ENCODE measurements around the gene OR13C2. TPM values are rescaled to one million over a fixed set of nuclear protein-coding genes. Genes with fewer than 3 reads are reported as not detected.
"Not testable (repeated sequence)": the region's sequence is repeated elsewhere in the genome, so short reads cannot be mapped to it uniquely, and the experiment has no call there.

OR13C2 gene
- polyA plus RNA-seq, 1 of the 3 experiments (the other 2 are of a cell fraction), result not detected

DNA sequence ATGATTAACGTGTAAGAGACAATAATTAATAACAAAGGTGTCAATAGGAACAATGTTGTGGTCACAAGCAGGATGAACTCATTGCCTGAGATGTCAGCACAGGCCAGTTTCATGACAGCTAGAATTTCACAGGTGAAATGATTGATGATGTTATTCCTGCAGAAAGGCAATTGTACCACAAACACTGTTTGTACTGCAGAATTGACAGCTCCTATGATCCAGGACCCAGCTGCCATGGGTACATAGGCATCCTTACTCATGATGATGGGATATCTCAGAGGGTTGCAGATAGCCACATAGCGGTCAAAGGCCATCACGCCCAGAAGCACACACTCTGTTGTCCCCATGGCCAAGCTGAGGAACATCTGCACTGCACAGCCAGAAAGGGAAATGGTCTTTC is 6.7 kb downstream of the OR13C2 start:
- H3K4me1 ChIP-seq (ENCODE audit: control insufficient read depth in 1 of 2, insufficient read depth in 2 of 2, low read depth in 1 of 2, low read length in 1 of 2); H3K9me3 ChIP-seq; H3K27me3 ChIP-seq (ENCODE audit: insufficient read depth); H3K9ac ChIP-seq; H3K27ac ChIP-seq (ENCODE audit: low read depth in 2 of 2, low read length in 1 of 2); H3K9me2 ChIP-seq; H3K36me3 ChIP-seq (replicated peaks in 1 of 2; ENCODE audit: control insufficient read depth in 1 of 2, insufficient read depth in 2 of 2, low read length in 1 of 2); DNase-seq; H3K4me3 ChIP-seq (ENCODE audit: low read depth in 2 of 2, low read length in 1 of 2); H3F3A ChIP-seq (replicated peaks; ENCODE audit: insufficient read depth); H3K4me2 ChIP-seq; CTCF ChIA-PET; H3K79me2 ChIP-seq (ENCODE audit: insufficient read depth); POLR2A ChIA-PET; H2AFZ ChIP-seq (ENCODE audit: low read depth); H4K20me1 ChIP-seq (ENCODE audit: insufficient read depth): not testable (repeated sequence)
- WGBS (ENCODE audit: low lambda C conversion rate), result 0% methylated on average over 1 of the region's 3 CpGs

DNA sequence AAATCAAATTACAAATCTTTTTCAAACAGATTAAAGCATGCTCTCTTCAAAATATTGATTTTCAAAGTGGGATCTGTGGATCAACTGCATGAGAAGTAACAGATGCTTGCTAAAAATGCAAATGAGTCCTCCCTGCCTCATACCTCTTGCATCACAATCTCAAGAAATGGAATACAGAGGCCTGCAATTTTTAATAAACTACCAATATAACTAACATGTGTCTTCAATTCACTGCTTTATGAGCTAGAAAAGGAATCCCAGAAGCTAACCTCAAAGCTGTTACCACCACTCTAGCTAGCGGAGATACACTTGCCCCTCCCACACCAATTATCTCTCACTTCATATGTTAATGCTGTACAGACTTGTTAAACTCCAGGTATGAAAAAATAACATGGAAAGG is 15.8 kb downstream of the OR13C2 start:
- Histone ChIP-seq H3F3A (replicated peaks; ENCODE audit: insufficient read depth) (no peaks in the 10 kb centered on the region), H4K20me1 (ENCODE audit: insufficient read depth) (no peaks in the 10 kb centered on the region), H3K4me2 (no peak overlapping the region), H3K79me2 (ENCODE audit: insufficient read depth) (no peaks in the 10 kb centered on the region), H3K36me3 (replicated peaks in 1 of 2; ENCODE audit: control insufficient read depth in 1 of 2, insufficient read depth in 2 of 2, low read length in 1 of 2) (no peaks in the 10 kb centered on the region), H3K4me1 (ENCODE audit: control insufficient read depth in 1 of 2, insufficient read depth in 2 of 2, low read depth in 1 of 2, low read length in 1 of 2) (no peaks in the 10 kb centered on the region), H2AFZ (ENCODE audit: low read depth) (no peak overlapping the region), H3K9me3 (no peaks in the 10 kb centered on the region), H3K9me2 (no peaks in the 10 kb centered on the region), H3K9ac (no peak overlapping the region), H3K27me3 (ENCODE audit: insufficient read depth) (no peaks in the 10 kb centered on the region), H3K27ac (ENCODE audit: low read depth in 2 of 2, low read length in 1 of 2) (no peak overlapping the region), H3K4me3 (ENCODE audit: low read depth in 2 of 2, low read length in 1 of 2) (no peak overlapping the region)
- CTCF ChIA-PET, result no interaction called here
- 6% methylated on average over 1 of the region's 1 CpG for WGBS (ENCODE audit: low lambda C conversion rate)
- no peak for TF ChIP-seq TEAD4 (IDR thresholded peaks at IDR 0.05; ENCODE audit: borderline replicate concordance, insufficient read depth)
- TF ChIP-seq MEF2A (IDR thresholded peaks at IDR 0.05; ENCODE audit: borderline replicate concordance, low read depth), result no peak
- no peak for TF ChIP-seq JUND (IDR thresholded peaks at IDR 0.05)
- TF ChIP-seq, protein P1, sequence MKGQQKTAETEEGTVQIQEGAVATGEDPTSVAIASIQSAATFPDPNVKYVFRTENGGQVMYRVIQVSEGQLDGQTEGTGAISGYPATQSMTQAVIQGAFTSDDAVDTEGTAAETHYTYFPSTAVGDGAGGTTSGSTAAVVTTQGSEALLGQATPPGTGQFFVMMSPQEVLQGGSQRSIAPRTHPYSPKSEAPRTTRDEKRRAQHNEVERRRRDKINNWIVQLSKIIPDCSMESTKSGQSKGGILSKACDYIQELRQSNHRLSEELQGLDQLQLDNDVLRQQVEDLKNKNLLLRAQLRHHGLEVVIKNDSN (IDR thresholded peaks at IDR 0.05; ENCODE audit: borderline replicate concordance, low read depth), result no peak
- TF ChIP-seq FOXJ3 (CRISPR knock-in tag; IDR thresholded peaks at IDR 0.05), result no peak
- no peak for TF ChIP-seq EZH2phosphoT487 (IDR thresholded peaks at IDR 0.05; ENCODE audit: borderline replicate concordance, low read depth)
- TF ChIP-seq RXRA (IDR thresholded peaks at IDR 0.05; ENCODE audit: borderline replicate concordance, low read depth), result no peak
- TF ChIP-seq, protein P2, sequence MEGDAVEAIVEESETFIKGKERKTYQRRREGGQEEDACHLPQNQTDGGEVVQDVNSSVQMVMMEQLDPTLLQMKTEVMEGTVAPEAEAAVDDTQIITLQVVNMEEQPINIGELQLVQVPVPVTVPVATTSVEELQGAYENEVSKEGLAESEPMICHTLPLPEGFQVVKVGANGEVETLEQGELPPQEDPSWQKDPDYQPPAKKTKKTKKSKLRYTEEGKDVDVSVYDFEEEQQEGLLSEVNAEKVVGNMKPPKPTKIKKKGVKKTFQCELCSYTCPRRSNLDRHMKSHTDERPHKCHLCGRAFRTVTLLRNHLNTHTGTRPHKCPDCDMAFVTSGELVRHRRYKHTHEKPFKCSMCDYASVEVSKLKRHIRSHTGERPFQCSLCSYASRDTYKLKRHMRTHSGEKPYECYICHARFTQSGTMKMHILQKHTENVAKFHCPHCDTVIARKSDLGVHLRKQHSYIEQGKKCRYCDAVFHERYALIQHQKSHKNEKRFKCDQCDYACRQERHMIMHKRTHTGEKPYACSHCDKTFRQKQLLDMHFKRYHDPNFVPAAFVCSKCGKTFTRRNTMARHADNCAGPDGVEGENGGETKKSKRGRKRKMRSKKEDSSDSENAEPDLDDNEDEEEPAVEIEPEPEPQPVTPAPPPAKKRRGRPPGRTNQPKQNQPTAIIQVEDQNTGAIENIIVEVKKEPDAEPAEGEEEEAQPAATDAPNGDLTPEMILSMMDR (IDR thresholded peaks at IDR 0.05), result no peak
- TF ChIP-seq CHD2 (IDR thresholded peaks at IDR 0.05; ENCODE audit: low read length, partially characterized antibody), result no peak
- DNase-seq, result no peak
- POLR2A ChIA-PET, result no interaction called here
